Anterior cingulate cortex (tissue), 58 donors: ENCODE data around the gene OSBPL3.
"Not testable (repeated sequence)": the region's sequence is repeated elsewhere in the genome, so short reads cannot be mapped to it uniquely, and the experiment has no call there.

Source experiments
- DNase-seq, 58 donors: peaks; one replicate each; lab custom pipeline; 2025; lab: John Stamatoyannopoulos, UW

The OSBPL3 gene

DNA sequence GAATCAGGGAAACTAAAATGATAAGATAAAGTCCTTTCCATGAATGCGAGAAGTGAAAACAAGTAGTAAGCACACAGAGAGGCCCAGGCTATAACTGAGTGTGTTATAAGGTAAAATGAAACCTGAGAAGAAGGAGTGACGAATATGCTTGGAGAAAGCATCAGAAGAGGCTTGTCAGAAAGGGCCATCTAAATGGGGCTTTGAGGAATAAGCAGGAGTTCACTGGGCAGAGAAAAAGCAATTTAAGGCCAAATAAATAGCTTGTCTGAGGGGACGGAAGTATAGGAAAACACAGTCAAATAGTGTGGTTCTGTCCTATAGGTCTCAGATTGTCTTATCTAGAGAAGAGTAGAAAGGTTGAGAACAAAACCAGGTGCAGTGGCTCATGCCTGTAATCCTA is 163.1 kb downstream of the OSBPL3 start:
- DNase-seq: no peak

DNA sequence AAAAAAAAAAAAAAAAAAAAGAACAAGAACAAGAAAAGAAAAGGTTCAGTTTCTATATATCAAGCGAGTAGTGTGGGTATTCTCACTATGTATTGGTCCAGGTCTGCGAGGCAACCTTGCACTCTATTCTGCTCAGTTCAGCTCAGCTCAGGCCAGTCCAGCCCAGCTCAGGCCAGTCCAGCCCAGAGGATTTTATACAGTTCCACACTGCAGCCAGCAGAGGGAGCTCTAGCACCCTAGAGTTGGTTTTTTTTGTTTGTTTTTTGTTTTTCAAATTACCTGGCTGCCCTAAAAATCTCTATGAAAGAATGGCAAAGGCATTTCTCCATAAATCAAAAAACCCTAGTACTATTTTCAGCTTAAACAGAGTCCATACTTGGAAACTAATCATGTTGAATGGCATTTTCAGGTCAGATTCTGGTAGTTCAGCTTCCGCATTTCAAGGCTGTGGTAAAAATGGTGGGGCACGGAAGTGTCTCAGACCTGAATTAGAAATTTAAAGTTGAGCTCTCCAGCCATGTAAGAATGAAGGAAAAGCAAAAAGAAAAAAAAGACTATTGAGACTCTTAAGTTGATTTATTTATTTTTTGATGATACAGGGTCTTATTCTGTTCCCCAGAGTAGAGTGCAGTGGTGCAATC is 167.6 kb downstream of the OSBPL3 start:
- DNase-seq: peak in 17 of 58 donors; percentile 7 to 47 (median 22)

DNA sequence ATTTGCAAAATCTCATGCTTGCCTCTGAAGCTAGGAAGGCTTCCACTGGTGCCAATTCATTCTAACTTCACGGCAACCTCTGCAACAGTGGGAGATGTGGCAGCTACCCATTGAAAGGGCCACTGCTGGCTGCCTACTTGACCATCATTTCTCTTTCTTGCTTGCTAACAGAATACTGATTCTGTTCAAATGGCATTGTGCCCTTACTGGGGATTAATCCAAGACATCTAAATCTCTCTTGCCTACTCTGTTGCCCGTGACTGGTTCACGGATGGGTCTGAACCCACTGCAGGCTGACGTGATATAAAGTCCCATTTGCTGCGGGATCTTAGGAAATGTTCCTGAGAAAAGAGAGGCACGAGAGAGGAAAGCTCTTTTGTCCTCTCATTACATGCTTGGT is 171.5 kb downstream of the OSBPL3 start:
- DNase-seq: no peak

DNA sequence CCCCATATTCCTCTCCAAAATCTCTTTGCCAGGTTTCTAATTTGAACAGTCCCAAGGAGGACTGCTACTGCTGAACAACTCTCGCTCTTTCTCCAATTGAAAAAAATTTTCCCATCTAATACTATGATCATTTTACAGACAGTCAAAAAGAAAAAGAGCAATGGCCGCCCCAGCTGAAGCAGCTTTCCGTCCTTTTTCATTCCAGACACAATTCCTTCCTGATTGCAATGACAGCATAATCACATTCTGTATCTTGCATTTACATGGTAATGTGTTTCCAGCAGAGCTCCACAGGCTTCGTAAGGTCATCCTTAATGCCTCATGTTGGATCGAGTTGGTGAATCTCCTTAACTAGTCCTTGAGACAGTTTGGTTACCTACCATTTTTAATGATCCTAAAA is 177.7 kb downstream of the OSBPL3 start:
- DNase-seq: no peak

DNA sequence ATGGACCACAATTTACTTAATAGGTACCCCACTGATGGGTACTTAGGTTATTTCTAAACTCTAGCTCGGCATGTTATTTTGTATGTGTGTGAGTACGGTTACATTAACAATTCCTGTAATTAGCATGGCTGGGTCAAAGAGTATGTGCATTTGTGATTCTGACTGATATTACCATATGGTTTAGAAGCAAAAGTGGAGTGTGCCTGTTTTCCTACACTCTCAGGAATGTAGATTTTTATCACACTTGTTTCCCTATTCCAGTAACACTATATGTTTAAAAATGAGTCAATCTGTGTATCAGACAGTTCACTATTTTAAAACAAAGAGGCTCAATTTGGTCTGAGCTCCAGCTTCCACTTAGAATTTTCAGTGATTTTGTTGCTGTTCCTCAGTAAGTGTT is 178.1 kb downstream of the OSBPL3 start:
- no peak for DNase-seq

DNA sequence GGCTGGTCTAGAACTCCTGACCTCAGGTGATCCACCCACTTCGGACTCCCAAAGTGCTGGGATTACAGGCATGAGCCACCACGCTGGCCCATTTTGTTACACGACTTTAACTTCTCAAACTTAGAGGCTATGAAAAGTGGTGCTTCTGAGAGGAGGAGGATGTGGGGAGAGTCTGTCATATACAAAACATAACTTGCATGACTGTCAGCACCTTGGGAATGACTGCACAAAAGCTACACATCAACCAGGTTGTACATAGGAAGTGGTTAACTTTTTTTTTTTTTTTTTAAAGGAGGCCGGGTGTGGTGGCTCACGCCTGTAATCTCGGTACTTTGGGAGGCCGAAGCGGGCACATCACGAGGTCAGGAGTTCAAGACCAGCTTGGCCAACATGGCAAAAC is 179.3 kb downstream of the OSBPL3 start:
- DNase-seq: no peak

DNA sequence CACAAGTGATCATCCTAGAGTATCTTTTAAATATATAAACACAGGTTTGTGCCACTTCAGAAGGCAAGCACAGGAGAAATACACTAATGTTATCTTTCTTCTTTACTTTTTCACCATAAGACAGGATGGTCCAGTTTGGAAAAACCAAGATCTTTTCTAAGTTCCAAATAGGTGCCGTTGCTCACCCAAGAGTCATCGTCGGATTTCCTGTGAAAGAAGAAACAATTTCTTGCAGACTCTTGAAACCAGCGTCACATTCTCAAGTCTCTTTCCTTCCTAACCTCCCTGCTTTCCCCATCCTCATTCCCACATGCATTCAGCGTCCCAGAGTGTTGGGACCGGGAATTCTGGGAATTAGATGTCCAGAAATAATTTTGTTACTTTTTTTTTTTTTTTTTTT is 179.9 kb downstream of the OSBPL3 start:
- no peak for DNase-seq

DNA sequence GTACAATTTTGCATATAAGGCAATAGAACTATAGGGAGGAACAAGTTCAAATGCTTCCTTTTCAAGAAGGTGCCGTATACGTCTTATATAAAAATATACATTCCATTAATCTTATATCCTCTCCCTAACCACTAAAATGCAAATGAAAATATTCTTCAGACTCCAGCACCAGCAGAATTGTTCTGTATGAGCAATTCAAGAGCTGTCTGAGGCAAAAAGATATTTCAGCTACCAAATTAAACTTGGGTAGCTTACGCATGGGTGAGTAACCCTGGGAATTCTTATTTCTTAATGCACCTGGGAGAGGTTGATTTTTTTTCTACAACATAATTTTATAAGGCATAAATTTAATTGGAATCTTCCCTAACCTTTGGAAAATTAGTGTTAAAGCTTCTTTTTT is 180.5 kb downstream of the OSBPL3 start:
- DNase-seq: no peak

DNA sequence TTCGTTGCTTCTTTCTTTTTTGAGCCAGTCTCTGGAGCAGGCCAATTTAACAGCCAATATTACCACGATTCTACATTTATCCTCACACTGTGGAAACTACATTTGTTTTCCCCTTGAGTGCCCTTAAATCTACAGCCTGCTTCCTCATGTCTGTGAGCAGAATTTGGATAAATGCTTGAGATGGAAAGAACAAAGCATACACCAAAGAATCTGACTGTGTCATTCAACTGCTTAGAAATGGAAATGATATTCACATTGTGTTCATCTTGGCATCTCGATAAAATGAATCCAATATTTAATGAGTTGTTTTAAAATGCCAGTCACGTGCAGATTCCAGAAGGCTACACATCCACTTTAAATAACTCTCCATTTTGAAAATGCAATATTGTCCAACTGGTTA is 181.7 kb downstream of the OSBPL3 start:
- no peak for DNase-seq

DNA sequence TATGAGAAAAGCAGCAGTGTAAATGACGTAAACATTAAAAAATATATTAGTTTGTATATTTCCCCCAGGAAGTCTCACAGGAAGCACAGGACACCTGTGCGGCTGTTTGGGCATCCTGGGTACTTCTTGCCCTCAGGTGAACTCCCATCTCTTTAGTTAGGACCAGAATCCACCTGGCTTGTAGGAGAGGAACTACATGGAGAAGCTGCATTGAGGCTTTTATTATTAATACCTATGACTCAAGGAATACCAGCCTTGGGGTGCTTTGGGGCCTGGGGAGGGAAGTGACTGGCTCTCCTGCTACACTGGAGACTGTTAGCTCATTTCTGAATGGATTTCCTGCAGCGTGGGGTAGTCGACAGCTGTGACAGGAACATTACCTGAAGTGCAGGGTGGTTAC is 182.7 kb downstream of the OSBPL3 start:
- no peak for DNase-seq

DNA sequence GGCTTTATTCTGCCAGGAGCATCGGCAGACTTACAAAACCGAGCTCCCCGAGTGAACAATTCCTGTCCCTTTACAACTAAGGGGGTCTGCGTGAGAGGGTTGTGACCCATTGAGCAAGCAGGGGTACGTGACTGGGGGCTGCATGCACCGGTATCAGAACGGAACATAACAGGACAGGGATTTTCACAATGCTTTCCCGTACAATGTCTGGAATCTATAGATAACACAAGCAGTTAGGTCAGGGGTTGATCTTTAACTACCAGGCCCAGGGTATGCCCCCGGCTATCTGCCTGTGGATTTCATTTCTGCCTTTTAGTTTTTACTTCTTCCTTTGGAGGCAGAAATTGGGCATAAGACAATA is 184.6 kb downstream of the OSBPL3 start:
- DNase-seq: no peak

DNA sequence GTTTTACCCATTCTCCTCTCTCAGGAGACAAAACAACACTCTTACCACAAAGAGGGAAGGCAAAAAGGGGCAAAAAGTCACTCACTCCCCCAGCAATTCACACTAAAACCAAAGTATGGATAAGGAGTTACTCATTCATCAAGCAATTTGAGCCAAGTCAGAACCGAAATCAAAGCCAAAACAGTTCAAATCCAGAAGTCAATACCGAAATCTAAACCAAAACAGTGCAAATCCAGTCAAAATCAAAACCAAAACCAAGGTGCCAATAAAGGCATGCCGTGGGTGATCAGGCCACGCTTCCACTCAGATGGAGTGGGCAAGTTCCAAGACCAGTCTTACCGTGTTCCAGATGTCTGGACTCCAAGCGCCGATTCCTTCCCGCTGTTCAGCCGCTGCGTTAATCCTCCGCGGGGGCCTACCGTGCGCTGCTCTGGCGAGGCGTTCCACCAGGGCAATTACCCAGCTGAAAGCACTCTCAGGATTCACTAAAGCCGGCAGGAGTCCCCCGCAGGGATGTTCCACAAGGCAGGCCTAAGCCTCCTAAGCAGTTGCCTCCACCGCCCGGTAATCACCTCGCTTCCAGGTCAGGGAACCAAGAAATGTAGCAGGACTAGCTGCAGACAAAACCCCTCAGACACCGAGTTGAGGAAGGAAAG is 185.1 kb downstream of the OSBPL3 start:
- not testable (repeated sequence) for DNase-seq

DNA sequence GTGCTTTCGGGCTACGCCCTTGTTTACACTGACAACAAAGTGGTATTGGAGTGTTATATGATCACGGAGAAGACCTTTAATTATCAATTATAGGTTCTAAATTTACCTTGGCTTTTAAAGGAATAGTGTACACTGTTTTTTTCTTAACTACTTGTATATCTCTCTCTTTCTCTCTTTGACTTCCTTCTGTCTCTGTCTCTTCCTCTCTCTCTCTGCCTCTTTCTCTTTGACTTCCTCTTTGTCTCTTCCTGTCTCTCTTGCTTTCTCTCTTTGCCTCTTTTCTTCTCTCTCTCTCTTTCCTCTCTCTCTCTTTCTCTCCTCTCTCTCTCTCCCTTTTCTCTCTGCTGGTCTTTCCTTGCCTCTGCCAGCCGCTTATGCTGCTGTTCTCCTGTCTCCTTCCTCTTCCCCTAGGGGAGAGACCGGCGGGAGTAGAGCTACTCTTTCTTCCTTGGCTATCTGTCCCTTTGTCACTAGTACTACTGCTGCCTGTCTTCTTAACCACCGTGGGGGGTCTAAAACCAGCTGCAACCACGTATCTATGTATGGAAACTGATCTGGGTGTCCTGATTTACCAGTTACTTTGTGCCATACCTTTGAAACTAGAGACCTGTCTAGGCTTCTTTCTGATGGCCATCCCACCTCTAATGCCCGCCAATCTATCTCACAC is 185.9 kb downstream of the OSBPL3 start:
- DNase-seq: no peak

DNA sequence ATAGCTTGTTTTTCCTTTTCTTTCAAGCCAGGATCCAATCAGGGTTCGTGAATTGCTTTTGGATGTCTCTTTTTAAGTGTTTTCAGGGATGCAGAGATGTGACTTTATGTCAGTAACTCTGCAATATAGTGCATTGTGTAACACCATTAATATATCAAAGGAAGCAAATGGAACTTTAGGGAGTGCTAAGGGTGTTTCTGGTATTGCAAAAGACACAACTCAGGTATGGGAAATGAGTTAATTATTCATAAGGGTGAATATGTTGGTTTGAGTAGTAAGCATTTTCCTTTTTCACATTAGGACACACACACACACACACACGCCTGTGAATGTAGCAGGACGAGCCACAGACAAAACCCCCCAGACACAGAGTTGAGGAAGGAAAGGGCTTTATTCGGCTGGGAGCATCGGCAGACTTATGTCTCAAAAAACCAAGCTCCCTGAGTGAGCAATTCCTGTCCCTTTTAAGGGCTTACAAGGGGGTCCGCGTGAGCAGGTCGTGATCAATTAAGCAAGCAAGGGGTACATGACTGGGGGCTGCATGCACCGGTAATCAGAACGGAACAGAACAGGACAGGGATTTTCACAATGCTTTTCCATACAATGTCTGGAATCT is 190.9 kb downstream of the OSBPL3 start:
- DNase-seq: no peak

DNA sequence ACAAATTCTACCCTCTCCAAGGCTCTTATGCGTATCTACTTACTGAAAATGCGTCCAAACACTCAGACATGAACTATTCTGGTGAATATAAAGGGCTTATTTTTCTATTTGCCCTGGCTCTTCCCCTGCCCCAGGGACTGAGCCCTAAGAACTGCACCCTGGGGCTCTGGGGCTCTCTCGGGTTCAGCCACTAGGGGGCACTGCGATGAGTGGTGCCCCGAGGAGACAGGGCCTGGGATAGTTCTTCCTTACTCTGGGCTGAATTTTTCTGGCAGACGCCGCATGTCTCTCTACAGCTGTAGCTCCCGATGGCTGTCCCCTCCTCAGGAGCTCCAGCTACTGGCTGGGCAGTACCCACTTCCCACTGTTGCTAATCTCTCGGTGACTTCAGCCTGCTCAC is 191.9 kb downstream of the OSBPL3 start:
- no peak for DNase-seq

DNA sequence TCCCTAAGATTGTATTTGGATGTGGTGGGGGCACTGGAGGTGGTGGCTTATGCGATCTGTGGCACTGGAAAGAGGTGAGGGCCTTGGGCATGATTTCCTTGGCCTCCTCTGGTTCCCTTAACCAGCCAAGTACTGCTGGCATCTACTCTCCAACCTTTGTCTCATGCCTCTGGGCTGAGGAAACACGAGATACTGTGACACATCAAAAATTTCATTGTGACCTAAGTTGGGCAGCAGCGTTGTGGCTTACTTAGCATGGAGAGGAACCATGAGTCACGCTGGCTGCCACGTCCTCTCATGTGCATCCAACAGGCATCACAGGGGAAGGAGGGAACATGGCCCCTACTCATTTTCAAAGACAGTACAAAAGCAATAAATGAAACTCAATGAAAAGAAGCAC is 193.0 kb downstream of the OSBPL3 start:
- DNase-seq: peak in 6 of 58 donors; percentile 5 to 29 (median 14)

DNA sequence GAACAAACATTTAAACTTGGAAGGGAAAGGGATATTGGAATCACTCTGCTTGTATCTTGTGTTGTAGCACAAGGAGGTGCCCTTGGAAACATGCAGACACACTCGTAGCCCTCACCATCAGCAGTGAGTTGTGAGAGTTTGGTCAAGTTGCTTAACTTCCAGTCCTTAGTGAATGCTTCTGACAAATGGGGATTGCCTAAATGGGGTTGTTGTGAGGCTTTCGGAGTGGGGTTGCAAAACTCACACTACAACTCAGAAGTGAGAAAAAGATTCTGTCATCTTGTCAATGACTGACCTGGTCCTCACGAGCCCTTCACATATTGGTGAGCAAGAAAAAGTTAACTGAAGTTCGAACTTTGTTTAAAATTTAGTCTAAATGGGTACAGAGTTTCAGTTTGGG is 193.7 kb downstream of the OSBPL3 start:
- no peak for DNase-seq

DNA sequence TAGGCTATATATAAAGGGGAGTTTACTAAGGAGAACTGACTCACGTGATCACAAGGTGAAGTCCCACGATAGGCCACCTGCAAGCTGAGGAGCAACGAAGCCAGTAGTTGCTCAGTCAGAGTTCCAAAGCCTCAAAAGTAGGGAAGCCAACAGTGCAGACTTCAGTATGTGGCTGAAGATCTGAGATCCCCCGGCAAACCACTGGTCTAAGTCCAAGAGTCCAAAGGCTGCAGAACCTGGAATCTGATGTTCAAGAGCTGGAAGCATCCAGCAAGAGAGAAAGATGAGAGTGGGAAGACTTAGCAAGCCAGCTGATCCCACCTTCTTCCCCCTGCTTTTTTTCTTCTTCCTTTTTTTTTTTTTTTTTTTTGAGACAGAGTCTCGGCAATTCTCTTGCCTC is 195.7 kb downstream of the OSBPL3 start:
- no peak for DNase-seq

DNA sequence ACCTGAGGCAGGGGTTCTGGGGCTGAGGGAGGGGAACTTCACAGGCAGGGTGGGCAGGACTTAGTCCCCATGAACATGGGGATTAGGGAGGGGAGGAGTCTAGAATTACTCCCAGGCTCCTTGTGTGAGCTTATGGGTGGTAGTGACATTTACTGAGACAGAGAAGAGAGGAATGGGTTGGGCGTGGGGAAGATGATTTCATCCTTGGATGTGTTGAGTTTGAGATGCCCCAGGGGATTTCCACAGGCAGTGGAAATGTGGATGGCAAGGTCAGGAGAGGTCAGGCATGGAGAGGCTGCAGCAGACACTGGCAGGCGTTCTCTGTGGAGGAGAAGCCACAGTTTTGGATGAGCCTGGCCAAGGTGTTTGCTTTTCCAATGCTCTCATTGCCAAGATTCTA is 196.3 kb downstream of the OSBPL3 start:
- no peak for DNase-seq

DNA sequence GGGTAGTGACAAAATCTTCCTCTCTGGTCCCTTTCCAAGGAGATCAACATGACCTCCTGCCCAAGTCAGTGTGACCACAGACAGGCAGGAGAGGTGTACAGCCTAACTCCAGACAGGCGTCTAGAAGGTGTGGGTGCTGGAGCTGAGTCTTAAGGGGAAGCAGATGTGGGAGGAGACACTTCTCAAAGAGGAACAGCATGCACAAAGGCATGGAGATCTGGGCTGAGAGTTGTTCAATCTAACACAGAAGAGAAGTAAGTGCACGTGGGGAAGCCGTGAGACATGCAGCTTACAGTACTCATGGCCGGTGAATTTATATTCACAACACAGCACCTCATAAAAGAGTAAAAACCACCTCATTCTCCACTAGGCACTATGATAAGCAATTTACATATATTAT is 198.9 kb downstream of the OSBPL3 start:
- peak in 9 of 58 donors; percentile 12 to 33 (median 16) for DNase-seq

DNA sequence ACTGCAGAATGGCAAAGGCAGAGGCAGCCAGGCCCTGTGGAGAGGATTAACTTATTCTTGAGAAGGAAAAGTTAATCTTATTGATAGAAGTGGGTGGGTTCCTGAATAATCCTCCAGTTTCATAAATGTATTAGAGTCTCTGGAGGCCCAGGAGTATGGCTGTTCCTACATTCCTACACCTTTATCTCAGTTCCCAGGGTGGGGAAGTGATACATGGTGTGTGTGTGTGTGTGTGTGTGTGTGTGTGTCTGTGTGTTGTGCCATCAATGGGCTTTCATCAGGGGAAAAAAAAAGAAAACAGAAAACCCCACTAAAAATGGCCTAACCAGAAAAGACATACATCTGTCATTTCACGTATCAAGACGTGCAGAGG is 200.7 kb downstream of the OSBPL3 start:
- DNase-seq: no peak
